RWPE2 (cell line): ENCODE measurements around the gene MRTFB.
"Not testable (repeated sequence)": the region's sequence is repeated elsewhere in the genome, so short reads cannot be mapped to it uniquely, and the experiment has no call there.

Experiments used
- ATAC-seq: fragments of 200-7000 bp; cut with Tn5 transposase; 3 replicates; pipeline ENCODE4 v1.9.1; 2021; ENCODE audit warnings: low read depth
- DNase-seq: peaks from one replicate; pipeline ENCODE4 v3.0.0-alpha.2; 2020; ENCODE audit warnings: low spot score
- H3K27ac ChIP-seq: fragments of 450-650 bp; 2 replicates; pipeline ENCODE4 v1.5.1; 2017; ENCODE audit warnings: mild to moderate bottlenecking; ENCODE audit not compliant: poor library complexity, severe bottlenecking
- H3K27me3 ChIP-seq: fragments of 250-450 bp; sonication (Bioruptor Pico); 2 replicates; pipeline ENCODE4 v1.5.1; 2021; ENCODE audit warnings: mild to moderate bottlenecking, moderate library complexity; ENCODE audit not compliant: insufficient read depth, poor library complexity, severe bottlenecking
- H3K36me3 ChIP-seq: fragments of 250-450 bp; sonication (Bioruptor Pico); 2 replicates; pipeline ENCODE4 v1.5.1; 2020; ENCODE audit warnings: low read depth, mild to moderate bottlenecking, moderate library complexity
- H3K4me1 ChIP-seq: fragments of 250-450 bp; sonication (Bioruptor Pico); 2 replicates; pipeline ENCODE4 v1.5.1; 2021; ENCODE audit warnings: mild to moderate bottlenecking, moderate library complexity; ENCODE audit not compliant: insufficient read depth, poor library complexity, severe bottlenecking
- H3K4me3 ChIP-seq: fragments of 250-450 bp; sonication (Bioruptor Pico); 2 replicates; pipeline ENCODE4 v1.5.1; 2021; ENCODE audit warnings: mild to moderate bottlenecking, moderate library complexity; ENCODE audit not compliant: severe bottlenecking
- H3K9me3 ChIP-seq: fragments of 250-450 bp; sonication (Bioruptor Pico); 2 replicates; pipeline ENCODE4 v1.5.1; 2021; ENCODE audit warnings: mild to moderate bottlenecking, moderate library complexity; ENCODE audit not compliant: severe bottlenecking
- TF ChIP-seq, protein P1 (sequence below): fragments of 450-650 bp; IDR thresholded peaks from one replicate; pipeline ENCODE4 v1.5.1; 2017; ENCODE audit warnings: mild to moderate bottlenecking, moderate library complexity; ENCODE audit not compliant: poor library complexity, severe bottlenecking

Gene MRTFB

DNA sequence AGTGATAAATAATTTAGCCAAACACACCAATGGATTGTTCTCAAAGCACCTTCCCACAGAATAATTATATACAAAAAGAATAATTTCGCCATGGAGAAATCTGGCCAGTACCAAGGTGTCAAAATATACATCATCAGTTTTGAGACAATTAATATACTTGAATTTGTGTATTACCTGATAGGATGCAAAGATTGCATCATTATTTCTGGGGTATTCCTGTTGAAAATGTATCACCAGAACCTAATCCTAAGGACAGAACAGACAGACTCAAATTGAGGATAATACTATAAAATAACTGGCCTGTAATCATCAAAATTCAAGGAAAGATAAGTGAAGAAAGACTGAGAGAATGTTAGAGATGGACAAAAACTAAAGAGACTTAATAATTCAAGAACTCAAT lies 111.9 kb downstream of the MRTFB start:
- DNase-seq (no peak), ATAC-seq (no peak)
- Histone ChIP-seq H3K27ac (no peak overlapping the region), H3K36me3 (no peaks in the 10 kb centered on the region), H3K4me3 (no peak overlapping the region), H3K9me3 (no peaks in the 10 kb centered on the region), H3K27me3 (no peaks in the 10 kb centered on the region), H3K4me1 (peaks cover 19% of the 10 kb centered on the region)
- TF ChIP-seq, protein P1, sequence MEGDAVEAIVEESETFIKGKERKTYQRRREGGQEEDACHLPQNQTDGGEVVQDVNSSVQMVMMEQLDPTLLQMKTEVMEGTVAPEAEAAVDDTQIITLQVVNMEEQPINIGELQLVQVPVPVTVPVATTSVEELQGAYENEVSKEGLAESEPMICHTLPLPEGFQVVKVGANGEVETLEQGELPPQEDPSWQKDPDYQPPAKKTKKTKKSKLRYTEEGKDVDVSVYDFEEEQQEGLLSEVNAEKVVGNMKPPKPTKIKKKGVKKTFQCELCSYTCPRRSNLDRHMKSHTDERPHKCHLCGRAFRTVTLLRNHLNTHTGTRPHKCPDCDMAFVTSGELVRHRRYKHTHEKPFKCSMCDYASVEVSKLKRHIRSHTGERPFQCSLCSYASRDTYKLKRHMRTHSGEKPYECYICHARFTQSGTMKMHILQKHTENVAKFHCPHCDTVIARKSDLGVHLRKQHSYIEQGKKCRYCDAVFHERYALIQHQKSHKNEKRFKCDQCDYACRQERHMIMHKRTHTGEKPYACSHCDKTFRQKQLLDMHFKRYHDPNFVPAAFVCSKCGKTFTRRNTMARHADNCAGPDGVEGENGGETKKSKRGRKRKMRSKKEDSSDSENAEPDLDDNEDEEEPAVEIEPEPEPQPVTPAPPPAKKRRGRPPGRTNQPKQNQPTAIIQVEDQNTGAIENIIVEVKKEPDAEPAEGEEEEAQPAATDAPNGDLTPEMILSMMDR, result no peak

DNA sequence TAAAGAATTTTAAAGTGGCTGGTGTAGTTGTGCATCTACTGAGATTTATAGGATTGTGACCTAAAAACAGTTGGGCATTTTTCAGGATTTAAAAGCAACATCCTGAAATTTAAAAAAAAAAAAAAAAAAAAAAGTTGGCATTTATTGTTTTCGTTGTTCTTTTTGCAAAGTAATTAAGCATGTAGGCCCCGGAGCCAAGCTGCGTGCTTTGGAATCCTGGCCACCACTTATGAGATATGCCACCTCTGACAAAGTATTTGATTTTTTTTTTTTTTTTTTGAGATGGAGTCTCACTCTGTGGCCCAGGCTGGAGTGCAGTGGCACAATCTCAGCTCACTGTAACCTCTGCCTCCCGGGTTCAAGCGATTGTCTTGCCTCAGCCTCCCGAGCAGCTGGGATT lies 112.8 kb downstream of the MRTFB start:
- ATAC-seq, H3K36me3 ChIP-seq, H3K4me3 ChIP-seq, H3K9me3 ChIP-seq, H3K27ac ChIP-seq, DNase-seq, H3K27me3 ChIP-seq: not testable (repeated sequence)
- H3K4me1 ChIP-seq, result peaks cover 19% of the 10 kb centered on the region

DNA sequence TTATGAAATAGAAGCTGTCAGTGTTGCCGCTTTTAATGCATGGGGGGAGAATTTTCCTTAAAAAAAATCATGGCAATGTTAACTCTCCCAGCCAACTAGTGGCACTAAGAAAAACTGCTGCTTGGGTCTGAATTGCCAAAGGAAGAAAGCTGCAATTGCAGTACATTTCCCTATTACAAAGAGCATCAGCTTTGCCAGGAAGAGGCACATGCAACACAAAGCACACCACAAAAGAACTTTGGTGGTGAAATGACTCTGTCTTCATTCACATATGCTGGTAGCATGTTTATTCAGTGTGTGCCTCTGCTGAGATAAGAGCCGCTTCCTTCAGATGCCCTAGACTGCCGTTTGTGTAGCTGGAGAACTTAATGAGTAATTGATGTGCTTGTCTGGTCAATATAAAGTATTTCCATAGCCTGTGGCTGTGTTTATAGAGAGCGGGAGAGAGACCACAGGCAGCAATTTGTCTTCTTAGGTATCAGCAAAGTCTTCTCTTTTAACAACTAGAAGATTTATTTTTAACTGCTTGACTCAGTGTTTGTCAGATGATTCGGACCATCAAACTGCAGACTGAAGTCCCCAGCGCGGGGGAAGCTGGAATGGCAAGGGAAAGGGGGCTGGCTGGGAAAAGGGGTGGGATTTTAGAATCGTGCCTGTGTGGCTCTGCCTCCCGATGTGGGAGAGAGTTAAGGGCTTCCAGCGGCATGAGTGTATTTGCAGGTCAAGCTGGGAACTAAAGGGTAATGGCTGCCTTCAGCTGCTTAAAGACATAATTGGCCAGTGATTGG lies 115.1 kb downstream of the MRTFB start:
- Histone ChIP-seq H3K27ac (no peak overlapping the region), H3K4me1 (peaks cover 8% of the 10 kb centered on the region), H3K36me3 (no peaks in the 10 kb centered on the region), H3K27me3 (no peaks in the 10 kb centered on the region), H3K9me3 (no peaks in the 10 kb centered on the region), H3K4me3 (no peak overlapping the region)
- no peak for DNase-seq
- TF ChIP-seq, protein P1, result peak; percentile 36
- no peak for ATAC-seq

DNA sequence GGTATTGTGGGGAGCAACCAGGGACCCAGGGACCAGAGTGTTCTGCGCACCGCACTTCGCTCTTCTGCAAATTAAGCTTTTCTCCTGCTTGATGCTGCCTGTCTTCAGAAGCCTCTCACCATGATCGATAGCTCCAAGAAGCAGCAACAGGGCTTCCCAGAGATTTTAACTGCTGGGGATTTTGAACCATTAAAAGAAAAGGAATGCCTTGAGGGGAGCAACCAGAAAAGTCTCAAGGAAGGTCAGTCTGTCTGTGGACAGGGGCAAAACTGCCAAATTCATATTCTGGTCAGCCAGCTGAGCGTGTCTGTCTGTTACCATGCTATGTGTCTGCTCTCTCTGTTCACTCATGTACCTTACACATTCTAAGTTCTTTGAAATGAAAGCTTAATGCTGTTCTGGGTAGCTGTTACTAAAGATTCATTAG lies 115.7 kb downstream of the MRTFB start:
- no peaks in the 10 kb centered on the region for H3K9me3 ChIP-seq
- DNase-seq, result no peak
- no peak overlapping the region for H3K27ac ChIP-seq
- ATAC-seq, result no peak
- no peaks in the 10 kb centered on the region for H3K36me3 ChIP-seq
- TF ChIP-seq, protein P1, result no peak
- H3K4me1 ChIP-seq, result peaks cover 5% of the 10 kb centered on the region
- no peak overlapping the region for H3K4me3 ChIP-seq
- no peaks in the 10 kb centered on the region for H3K27me3 ChIP-seq

DNA sequence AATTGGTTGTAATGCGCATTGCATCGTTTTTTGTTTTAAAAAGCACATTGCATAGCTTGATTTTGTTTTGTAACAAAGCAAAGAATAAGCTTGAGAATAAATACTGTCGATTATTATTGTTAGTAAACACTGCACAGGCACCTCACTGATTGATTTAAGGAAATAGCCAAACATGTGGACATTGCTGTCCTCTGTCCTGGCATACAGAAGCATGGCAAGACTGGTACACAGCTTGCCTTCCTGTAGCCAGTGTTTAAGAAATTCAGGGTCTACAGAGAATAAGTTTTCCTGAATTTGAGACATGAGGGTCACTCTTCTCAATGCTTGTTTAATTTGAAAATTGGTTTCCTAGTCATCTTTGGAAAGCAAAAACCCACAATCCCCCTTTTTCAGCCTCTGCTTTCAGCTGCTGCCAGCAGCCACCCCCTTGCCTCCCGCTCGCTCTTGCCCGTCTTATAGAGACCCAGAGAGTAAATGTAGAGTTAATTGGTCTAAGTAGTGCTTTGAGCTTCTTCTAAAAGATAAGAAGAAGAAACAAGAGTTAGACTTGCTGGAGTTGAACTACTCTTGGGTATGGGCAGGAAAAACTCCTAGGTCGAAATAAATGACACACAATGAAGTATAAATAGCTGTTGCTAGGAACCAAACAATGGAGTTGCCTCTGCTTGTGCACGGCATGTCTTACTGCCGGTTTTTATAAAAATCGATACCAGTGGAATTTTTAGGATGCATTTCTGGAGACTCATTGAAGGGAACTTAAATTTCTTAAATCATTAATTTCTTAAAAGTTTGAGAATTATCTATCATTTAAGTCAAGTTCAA lies 116.6 kb downstream of the MRTFB start:
- no peaks in the 10 kb centered on the region for H3K36me3 ChIP-seq
- H3K9me3 ChIP-seq, result no peaks in the 10 kb centered on the region
- TF ChIP-seq, protein P1, result no peak
- H3K27ac ChIP-seq, result no peak overlapping the region
- H3K27me3 ChIP-seq, result no peaks in the 10 kb centered on the region
- DNase-seq (no peak), ATAC-seq (no peak)
- no peaks in the 10 kb centered on the region for H3K4me1 ChIP-seq
- H3K4me3 ChIP-seq, result no peak overlapping the region
